Immature natural killer cell (primary cell): ENCODE results near the gene SLC6A18. TPM values are rescaled to one million over a fixed set of nuclear protein-coding genes. Genes with fewer than 3 reads are reported as not detected.

Experiments
- DNase-seq, 3 donors: peaks; one replicate each; pipeline ENCODE4 v3.0.0; 2022; ENCODE audit warnings: mixed read lengths in 1 of 3
- H3K27ac Mint-ChIP-seq, 6 donors: one replicate each; pipeline ENCODE4 v1.8.0; 2020; ENCODE audit warnings: mixed read lengths in 6 of 6, mild to moderate bottlenecking in 5 of 6, inconsistent platforms in 4 of 6, moderate library complexity in 3 of 6
- H3K27me3 Mint-ChIP-seq, 3 donors: one replicate each; pipeline ENCODE4 v1.8.0; 2020 to 2021; ENCODE audit warnings: low read depth in 3 of 3, mild to moderate bottlenecking in 3 of 3, mixed read lengths in 3 of 3, moderate library complexity in 3 of 3, inconsistent platforms in 1 of 3
- H3K36me3 Mint-ChIP-seq, 3 donors: one replicate each; pipeline ENCODE4 v1.8.0; 2020; ENCODE audit warnings: mixed read lengths in 3 of 3, inconsistent platforms in 2 of 3, mild to moderate bottlenecking in 2 of 3
- H3K4me1 Mint-ChIP-seq, 2 donors: one replicate each; pipeline ENCODE4 v1.8.0; 2020; ENCODE audit warnings: inconsistent platforms in 2 of 2, mild to moderate bottlenecking in 2 of 2, mixed read lengths in 2 of 2, moderate library complexity in 1 of 2
- H3K4me3 Mint-ChIP-seq, 5 donors: one replicate each; pipeline ENCODE4 v1.8.0; 2020; ENCODE audit warnings: mild to moderate bottlenecking in 5 of 5, mixed read lengths in 5 of 5, inconsistent platforms in 3 of 5, moderate library complexity in 3 of 5
- H3K9me3 Mint-ChIP-seq, 6 donors: one replicate each; pipeline ENCODE4 v1.8.0; 2020; ENCODE audit warnings: mild to moderate bottlenecking in 6 of 6, mixed read lengths in 6 of 6, inconsistent platforms in 4 of 6, moderate library complexity in 3 of 6
- polyA plus RNA-seq, 3 donors: library from polyadenylated mRNA; unstranded; fragments of 300-500 nt; fragmentation: Illumina TruSeq; gene quantifications; one replicate each; pipeline ENCODE4 v1.2.3, GENCODE V29; 2021

SLC6A18 gene
- polyA plus RNA-seq, 3 donors from 2014 or later = not detected

DNA sequence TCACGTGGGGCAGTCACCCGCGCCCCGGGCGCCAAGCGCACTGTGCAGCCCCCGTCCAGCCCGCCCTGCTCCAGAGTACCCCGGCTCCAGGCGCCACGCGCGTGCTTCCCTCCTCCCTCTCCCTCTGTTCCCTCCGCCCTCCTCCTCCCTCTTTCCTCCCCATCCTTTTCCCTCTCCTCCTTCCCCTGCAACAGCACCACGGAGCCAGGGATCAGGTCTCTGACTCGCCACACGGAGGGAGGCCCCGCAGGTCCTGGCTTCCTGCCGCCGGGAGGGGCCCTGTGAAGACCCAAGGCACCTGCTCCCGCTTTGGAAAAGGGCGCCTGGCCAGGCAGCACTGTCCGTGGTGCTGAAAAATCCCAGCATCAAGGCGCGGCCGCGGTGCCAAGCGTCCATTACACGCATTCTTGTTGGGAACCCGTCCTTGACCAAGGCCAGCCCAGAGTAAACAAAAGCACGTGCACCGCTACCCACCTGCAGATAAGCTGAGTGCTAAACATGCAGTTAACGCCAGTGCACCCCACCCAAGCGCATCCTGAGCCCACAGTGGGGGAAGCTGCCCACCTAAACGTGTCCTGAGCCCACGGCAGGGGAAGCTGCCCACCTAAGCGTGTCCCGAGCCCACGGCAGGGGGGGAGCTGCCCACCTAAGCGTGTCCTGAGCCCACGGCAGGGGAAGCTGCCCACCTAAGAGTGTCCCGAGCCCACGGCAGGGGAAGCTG is 21.7 kb downstream of the SLC6A18 start:
- peaks cover 0 to 10% (median 1%) of the 10 kb centered on the region in 3 donors for H3K27me3 Mint-ChIP-seq
- H3K36me3 Mint-ChIP-seq = no peaks in the 10 kb centered on the region
- no peak for DNase-seq
- no peaks in the 10 kb centered on the region for H3K9me3 Mint-ChIP-seq
- no peak overlapping the region for H3K4me3 Mint-ChIP-seq
- no peaks in the 10 kb centered on the region for H3K4me1 Mint-ChIP-seq
- H3K27ac Mint-ChIP-seq = no peak overlapping the region

DNA sequence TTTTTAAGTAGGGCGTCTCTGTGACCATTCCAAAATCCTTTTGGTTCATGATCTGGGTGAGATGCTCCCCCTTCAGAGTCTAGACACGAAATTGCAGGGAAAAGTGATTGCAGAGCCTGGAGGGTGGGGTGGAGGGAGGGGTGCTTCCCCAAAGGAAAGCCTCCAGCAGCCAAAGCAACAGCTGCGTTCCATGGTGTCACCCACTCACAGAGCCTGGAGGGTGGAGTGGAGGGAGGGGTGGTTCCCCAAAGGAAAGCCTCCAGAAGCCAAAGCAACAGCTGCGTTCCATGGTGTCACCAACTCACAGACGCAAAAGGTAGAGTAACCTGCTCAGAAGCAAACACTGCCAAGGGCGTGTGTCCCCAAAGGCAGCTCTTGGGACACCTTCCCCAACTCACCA is 22.6 kb downstream of the SLC6A18 start:
- Mint-ChIP-seq H3K4me1 (no peaks in the 10 kb centered on the region), H3K36me3 (no peaks in the 10 kb centered on the region), H3K9me3 (no peaks in the 10 kb centered on the region), H3K4me3 (no peak overlapping the region), H3K27ac (no peak overlapping the region), H3K27me3 (peaks cover 0 to 10% (median 1%) of the 10 kb centered on the region in 3 donors)
- no peak for DNase-seq

DNA sequence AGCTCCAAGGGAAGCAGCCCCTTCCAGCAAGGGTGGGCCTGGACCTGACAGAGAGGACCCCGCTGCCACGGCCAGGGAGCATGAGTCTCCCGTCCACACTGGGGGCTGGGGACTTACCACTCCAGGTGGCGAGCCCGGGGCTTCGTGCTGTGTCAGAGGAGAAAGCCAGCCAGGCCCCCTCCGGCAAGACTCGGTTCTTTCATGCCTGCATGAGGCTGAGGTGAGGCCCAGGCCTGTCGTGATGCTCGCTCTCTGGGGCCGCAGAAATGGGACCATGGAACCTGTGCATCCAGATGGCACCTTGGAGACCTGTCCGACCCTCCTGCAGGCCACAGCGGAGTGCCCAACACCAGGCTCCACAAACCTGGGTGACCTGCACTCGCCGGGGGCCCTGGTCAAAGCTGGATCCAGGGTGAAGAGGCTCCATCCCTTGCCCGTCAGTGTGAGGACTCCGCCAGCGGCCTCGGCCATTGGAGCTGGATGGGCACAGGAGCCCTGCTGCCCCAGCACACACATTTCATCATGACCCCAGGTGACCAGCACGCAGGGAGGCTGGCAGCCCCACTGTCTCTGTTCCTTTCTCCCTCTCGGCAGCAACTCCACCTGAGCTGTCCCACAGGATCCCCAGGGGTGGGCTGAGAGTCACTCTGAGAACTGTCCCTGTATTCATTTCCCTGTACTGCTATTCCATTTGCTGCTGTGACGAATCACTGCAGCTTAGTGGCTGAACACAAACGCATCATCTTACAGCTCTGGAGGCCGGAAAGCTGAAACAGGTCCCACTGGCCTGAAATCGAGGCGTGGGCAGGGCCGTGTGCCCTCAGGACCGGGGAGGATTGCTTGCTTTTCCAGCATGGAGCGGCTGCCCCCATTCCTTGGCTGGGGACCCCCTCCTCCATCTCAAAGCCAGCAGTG is 24.4 kb downstream of the SLC6A18 start:
- H3K27me3 Mint-ChIP-seq = peaks cover 0 to 7% (median 3%) of the 10 kb centered on the region in 3 donors
- no peak overlapping the region for H3K4me3 Mint-ChIP-seq
- H3K9me3 Mint-ChIP-seq = no peaks in the 10 kb centered on the region
- no peak overlapping the region for H3K27ac Mint-ChIP-seq
- no peaks in the 10 kb centered on the region for H3K36me3 Mint-ChIP-seq
- no peak for DNase-seq
- peaks cover 0 to 2% of the 10 kb centered on the region in 2 donors for H3K4me1 Mint-ChIP-seq

DNA sequence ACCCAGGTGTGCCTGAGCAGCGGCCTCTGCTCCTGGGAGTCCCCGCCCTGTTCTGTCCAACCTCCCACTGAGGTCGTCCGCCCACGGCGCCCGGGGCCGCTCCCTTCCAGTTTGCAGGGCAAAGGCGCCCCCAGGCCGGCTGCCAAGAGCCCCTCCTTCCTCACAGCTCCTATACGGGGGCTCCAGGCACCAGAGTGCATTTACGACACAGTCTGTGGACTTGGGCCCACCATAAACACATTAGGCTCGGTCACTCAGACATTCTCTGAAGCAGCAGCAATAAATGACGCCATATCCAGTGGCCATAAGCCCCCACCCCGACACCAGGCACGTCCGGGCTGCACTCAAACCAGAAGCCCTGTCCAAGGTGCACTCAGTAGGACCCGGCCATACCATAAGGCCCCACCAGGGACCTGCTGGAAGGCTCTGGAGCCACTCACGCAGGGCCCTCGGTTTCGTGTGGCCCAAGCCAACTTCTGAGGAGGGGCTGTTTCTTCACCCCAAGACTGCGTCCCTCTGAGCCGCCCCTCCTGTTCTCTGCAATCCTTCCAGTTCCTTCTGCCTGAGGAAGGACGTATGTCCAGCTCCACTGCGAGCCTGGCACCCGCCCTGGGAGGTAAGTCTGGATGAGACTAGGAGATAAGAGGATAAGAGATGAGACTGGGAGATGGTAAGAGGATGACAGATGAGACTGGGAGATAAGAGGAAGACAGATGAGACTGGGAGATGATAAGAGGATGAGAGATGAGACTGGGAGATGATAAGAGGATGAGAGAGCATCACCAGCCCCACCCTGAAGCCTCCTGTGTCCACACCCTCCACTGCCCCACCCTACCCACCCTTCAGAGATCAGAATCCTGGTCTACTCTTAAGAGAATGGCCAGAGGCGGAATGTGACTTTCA is 26.7 kb downstream of the SLC6A18 start:
- H3K27me3 Mint-ChIP-seq = peaks cover 0 to 7% (median 5%) of the 10 kb centered on the region in 3 donors

DNA sequence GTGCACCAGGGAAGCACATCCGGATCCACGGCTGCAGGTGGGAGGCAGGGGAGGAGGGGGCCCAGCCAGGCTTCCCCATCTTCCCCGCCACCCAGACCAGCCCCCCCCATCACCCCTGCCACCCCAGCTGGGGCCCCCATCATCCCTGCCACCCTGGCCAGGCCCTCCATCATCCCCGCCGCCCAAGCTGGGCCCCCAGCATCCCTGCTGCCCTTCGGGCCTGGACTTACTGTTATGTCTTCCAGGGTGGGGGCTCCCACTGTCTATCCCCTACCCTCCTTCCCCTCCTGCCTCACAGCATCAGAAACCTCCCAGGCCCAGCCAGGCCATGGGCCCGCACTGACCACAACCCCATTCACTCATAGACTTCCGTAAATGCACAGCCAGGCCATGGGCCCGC is 27.5 kb downstream of the SLC6A18 start:
- no peak overlapping the region for H3K27ac Mint-ChIP-seq
- no peak overlapping the region for H3K4me3 Mint-ChIP-seq
- H3K4me1 Mint-ChIP-seq = peaks cover 11% of the 10 kb centered on the region in 2 donors
- H3K27me3 Mint-ChIP-seq = peaks cover 0 to 7% (median 6%) of the 10 kb centered on the region in 3 donors
- H3K9me3 Mint-ChIP-seq = no peaks in the 10 kb centered on the region
- no peaks in the 10 kb centered on the region for H3K36me3 Mint-ChIP-seq
- DNase-seq = no peak

More for the DNA sequence above, 26.7 kb downstream of the SLC6A18 start:
- DNase-seq = no peak
- Mint-ChIP-seq H3K27ac (peak overlapping the region in 1 of 6 donors; percentile 19), H3K36me3 (no peaks in the 10 kb centered on the region), H3K4me3 (no peak overlapping the region), H3K4me1 (peaks cover 11% of the 10 kb centered on the region in 2 donors), H3K9me3 (no peaks in the 10 kb centered on the region)

DNA sequence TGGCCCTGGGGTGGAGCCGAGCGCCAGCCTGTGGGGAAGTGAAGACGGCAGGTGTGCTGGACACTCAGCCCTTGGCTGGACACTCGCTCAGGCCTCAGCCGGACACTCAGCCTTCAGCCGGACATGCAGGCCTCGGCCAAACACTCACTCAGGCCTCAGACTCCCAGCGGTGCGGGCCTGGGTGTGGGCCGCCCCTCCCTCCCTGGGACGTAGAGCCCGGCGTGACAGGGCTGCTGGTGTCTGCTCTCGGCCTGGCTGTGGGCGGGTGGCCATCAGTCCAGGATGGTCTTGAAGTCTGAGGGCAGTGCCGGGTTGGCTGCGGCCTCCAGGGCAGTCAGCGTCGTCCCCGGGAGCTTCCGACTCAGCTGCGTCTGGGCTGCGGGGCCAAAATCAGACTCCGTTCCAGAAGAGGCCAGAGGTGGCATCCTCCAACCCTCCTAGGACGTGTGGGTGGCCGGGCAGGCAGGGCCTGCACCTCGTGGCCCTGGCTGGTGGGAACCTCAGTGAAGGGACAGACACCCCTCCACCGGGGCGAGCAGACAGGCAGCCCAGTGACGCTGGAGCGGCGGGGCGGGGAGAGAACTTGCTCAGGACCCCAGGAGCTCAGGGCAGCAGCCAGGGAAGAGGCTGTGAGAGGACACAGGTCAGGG is 28.4 kb downstream of the SLC6A18 start:
- Mint-ChIP-seq H3K4me3 (no peak overlapping the region), H3K9me3 (no peaks in the 10 kb centered on the region), H3K4me1 (peaks cover 11% of the 10 kb centered on the region in 2 donors), H3K27ac (no peak overlapping the region), H3K36me3 (no peaks in the 10 kb centered on the region), H3K27me3 (peaks cover 0 to 7% (median 6%) of the 10 kb centered on the region in 3 donors)
- no peak for DNase-seq

DNA sequence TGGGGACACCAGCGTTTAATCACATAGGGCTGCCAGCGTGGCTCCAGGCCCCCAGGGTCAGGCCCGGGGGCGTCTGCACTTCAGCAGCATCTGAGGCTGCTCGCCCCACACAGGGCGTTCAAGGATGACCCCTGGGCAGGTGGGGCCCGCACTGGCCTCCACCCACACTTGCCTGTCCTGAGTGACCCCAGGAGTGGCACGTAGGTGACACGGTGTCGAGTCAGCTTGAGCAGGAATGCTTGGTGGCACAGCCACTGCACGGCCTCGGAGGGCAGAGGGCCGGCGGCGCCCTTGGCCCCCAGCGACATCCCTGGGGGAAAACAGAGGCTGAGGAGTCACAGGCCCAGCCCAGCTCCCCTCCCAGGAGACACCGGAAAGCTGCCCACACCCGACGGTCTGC is 29.0 kb downstream of the SLC6A18 start:
- Mint-ChIP-seq H3K9me3 (no peaks in the 10 kb centered on the region), H3K4me1 (peaks cover 11% of the 10 kb centered on the region in 2 donors), H3K36me3 (no peaks in the 10 kb centered on the region), H3K27ac (no peak overlapping the region), H3K27me3 (peaks cover 0 to 8% (median 7%) of the 10 kb centered on the region in 3 donors), H3K4me3 (no peak overlapping the region)
- DNase-seq = no peak

DNA sequence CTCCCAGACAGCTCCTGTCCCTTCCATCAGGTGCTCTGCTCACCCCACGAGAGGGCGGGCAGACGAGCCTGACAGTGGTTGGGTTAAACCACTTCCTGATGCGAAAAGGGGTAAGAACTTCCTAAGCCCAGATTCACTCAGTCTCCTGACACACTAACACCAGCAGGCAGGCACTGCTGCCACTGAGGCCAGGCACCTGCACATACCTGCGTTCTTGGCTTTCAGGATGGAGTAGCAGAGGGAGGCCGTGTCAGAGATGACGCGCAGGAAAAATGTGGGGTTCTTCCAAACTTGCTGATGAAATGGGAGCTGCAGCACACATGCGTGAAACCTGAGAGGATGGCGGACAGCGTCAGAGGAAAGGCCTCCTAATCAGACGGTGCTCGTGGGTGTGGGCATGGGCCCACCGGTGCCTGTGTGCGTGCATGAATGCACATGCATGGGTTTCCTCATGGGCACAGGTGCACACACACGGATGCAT is 29.9 kb downstream of the SLC6A18 start:
- Mint-ChIP-seq H3K36me3 (no peaks in the 10 kb centered on the region), H3K27me3 (peaks cover 0 to 8% (median 4%) of the 10 kb centered on the region in 3 donors), H3K4me1 (peaks cover 11% of the 10 kb centered on the region in 2 donors), H3K4me3 (peak overlapping the region in 1 of 5 donors; percentile 9), H3K9me3 (no peaks in the 10 kb centered on the region), H3K27ac (no peak overlapping the region)
- DNase-seq = peak; percentile 9 to 27 (median 24)

DNA sequence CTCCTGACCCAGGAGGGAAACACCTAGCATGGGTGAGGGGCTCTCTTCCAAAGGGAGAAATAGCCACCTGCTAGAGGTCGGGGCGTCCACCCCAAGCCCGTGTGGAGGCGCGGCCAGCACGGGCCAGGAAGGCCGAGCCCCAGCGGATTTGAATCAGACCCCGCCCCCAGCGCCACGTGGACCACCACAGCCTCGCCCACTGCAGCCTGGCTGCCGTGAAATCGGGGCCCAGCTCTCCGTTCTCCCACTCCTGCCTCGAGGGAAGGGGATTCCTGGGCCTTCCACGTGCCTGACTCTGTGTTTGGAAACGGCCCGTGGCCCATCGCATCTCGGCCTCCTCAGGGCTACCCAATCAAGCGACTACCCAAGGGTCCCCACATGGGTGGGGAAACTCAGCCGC is 31.6 kb downstream of the SLC6A18 start:
- Mint-ChIP-seq H3K4me3 (no peak overlapping the region), H3K36me3 (no peaks in the 10 kb centered on the region), H3K27ac (no peak overlapping the region), H3K9me3 (peaks cover 0 to 3% (median 0%) of the 10 kb centered on the region in 6 donors), H3K4me1 (peaks cover 11% of the 10 kb centered on the region in 2 donors), H3K27me3 (peaks cover 0 to 8% (median 0%) of the 10 kb centered on the region in 3 donors)
- no peak for DNase-seq

DNA sequence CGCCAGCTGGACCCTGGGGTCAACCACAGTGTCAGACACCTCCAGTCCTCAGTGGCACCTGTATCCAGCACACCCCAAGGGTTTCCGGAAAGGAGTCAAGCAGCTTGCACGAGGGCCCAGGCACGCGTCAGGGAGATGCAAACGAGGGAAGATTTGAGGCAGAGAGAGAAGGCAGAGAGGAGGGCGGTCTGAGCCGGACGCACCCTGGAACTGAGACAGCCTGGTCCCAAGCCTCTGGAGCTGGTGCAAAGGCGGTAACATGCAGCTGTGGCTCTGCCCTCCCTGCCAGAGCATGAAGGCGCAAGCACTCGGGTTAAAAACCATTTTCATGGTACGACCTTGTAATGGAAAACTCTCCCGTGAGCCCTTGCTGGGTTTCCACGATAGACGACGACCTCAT is 32.2 kb downstream of the SLC6A18 start:
- H3K36me3 Mint-ChIP-seq = no peaks in the 10 kb centered on the region
- DNase-seq = no peak
- H3K27me3 Mint-ChIP-seq = peaks cover 0 to 8% (median 0%) of the 10 kb centered on the region in 3 donors
- H3K9me3 Mint-ChIP-seq = peaks cover 0 to 3% (median 0%) of the 10 kb centered on the region in 6 donors
- H3K27ac Mint-ChIP-seq = no peak overlapping the region
- peaks cover 11% of the 10 kb centered on the region in 2 donors for H3K4me1 Mint-ChIP-seq
- no peak overlapping the region for H3K4me3 Mint-ChIP-seq

DNA sequence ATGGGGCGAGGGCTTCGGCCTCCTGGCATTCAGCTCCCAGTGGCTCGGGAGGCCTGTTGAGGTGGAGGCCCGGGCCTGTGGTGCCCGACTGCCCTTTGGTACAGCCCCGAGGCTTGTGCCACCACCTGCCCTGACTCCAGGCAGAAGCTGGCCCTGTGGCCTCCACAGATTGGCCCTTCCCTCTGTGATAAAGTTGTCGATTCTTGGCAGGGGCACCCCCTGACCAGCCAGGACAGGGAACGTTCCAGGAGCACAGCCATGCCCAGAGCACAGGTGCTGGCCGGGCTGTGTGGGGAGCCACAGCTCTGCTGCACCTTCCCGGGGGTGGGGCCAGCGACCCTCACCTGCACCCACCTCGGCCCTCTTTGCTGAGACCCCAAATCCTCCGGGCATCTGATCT is 32.7 kb downstream of the SLC6A18 start:
- no peak overlapping the region for H3K27ac Mint-ChIP-seq
- H3K4me3 Mint-ChIP-seq = no peak overlapping the region
- peaks cover 11% of the 10 kb centered on the region in 2 donors for H3K4me1 Mint-ChIP-seq
- DNase-seq = no peak
- peaks cover 0 to 3% (median 0%) of the 10 kb centered on the region in 6 donors for H3K9me3 Mint-ChIP-seq
- H3K27me3 Mint-ChIP-seq = peaks cover 0 to 8% (median 0%) of the 10 kb centered on the region in 3 donors
- H3K36me3 Mint-ChIP-seq = no peaks in the 10 kb centered on the region

DNA sequence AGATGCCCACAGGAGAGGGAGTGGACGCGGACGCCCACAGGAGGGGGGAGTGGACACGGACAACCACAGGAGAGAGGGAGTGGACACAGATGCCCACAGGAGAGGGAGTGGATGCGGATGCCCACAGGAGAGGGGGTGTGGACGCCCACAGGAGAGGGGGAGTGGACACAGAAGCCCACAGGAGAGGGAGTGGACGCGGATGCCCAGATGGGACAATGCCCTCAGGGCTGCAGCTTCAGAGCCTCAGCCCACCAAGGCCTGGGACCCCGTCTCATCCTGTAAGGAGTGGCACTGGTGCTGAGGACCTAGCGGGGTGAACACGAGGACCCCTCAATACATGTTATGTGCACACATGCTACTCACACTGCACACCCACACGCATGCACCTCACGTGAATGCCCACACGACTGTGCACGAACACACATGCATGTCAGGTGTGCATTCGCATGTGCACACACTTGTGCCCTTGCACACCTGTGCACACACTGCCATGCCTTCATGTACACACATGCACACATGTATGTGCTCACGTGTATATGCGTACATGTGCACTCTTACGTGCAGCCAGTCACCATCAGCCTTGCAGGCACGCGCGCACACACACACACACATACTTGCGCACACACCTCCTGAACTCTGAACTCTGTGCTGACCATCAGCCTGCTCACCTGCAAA is 34.8 kb downstream of the SLC6A18 start:
- peaks cover 0 to 5% (median 0%) of the 10 kb centered on the region in 3 donors for H3K27me3 Mint-ChIP-seq
- no peak for DNase-seq
- no peak overlapping the region for H3K27ac Mint-ChIP-seq
- peaks cover 0 to 3% (median 0%) of the 10 kb centered on the region in 6 donors for H3K9me3 Mint-ChIP-seq
- no peaks in the 10 kb centered on the region for H3K36me3 Mint-ChIP-seq
- peaks cover 6 to 9% of the 10 kb centered on the region in 2 donors for H3K4me1 Mint-ChIP-seq
- H3K4me3 Mint-ChIP-seq = no peak overlapping the region
